NOMO-1 treated with DMSO at 0.1 percent for 48 hours (cell line): ENCODE results near the gene CUX1.
"Not testable (repeated sequence)": the region's sequence is repeated elsewhere in the genome, so short reads cannot be mapped to it uniquely, and the experiment has no call there.

Experiments
- DNase-seq: peaks from one replicate; lab custom pipeline; 2025; ENCODE audit not compliant: unreplicated experiment; lab: John Stamatoyannopoulos, UW

Gene CUX1

GRCh38 chr7:101792682-101793071 lies 24.7 kb upstream of the CUX1 start:
- DNase-seq = not testable (repeated sequence)

DNA sequence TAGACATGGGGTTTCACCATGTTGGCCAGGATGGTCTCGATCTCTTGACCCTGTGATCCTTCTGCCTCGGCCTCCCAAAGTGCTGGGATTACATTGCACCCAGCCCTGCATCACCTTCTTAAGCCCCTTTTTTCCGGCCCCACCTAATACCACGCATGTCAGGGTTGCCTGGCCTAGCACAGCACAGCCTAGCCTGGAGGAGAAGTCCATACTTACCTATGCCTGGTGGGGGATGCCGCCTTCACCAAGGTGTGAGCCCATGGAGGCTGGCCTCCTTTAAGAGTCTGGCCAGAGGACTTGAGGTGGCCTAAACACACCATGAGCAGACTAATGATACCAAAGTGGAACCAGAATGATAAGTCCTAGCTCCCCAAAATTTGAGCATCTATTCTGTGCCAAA lies 22.0 kb upstream of the CUX1 start:
- no peak for DNase-seq

- DNase-seq = not testable (repeated sequence)
These were observed 19.3 kb upstream of the CUX1 start for GRCh38 chr7:101798173-101798572.

DNA sequence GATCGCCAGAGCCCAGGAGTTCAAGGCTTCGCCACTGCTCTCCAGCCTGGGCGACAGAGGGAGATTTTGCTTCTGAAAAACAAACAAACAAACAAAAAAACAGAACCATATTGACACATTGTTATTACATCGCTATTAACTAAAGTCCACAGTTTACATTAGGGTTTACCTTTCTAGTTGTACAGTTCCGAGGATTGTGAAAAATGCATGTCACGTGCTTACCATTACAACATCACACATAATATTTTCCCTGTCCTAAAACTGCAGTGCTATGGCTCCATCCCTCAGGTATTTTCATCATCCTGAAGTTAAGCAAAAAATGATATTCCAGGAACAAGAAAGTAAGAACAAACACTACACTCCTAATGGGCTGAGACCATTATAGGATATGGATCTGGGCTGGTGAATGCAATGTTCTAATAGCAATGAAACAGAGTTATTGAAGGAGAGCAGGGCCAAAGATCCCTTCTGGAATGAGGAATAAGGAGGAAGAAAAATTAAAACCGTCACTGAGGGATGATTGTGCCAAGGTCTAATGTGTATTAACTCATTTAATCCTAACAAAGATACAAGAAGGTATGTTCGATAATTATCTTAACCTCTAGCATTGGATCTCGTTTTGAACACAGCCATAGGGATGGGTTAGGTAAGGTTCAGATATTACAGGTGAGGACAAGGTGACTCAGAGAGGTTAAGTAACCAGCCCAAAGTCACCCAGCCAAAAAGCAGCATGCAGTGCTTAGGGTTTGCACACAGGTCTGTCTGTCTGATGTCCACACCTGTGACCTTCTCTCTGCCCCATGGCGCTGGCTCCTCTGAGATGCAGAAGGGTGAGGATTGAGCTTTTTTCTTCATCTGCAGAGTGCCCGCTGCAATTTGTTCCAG lies 14.0 kb upstream of the CUX1 start:
- DNase-seq = no peak

DNA sequence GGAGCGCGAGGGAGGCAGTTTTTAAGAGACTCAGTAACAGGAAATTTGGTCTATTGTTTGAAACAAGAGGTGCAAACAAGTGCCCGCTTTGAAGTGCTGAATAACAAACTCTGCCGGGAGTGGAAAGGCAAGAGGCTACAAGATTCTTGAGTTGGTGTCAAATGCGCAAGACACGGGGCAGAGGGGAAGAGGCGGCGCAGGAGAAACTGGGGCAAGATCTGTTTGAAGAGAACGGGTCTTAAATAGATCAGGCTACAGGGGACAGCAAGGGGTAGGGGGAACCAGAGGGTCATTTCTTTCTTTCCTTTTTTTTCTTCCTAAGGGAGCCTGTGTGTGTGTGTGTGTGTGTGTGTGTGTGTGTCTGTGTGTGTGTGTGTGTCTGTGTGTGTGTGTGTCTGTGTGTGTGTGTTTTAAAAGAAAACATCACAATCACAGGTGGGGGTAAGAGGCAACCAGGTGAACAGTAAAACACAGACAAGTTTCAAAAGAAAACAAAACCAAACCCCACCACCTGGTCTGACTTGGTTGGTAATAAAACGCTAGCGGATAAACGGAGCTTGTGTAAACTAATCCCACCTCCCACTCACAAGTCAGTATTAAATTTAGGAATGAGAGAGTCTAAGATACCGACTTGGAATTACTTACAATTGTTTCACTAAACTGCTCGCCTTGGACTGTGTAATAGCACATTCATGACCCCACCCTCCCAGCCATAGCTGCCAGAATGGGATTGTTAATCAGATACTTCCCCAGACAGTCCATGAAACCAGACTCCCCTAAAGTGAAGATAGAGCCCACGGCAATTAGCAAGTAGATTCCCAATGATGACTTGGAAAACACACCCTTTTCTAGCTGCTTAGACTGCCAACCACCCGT lies 13.1 kb upstream of the CUX1 start:
- DNase-seq = no peak

GRCh38 chr7:101804967-101805366 lies 12.5 kb upstream of the CUX1 start:
- DNase-seq = no peak

GRCh38 chr7:101812595-101812994 lies 4.8 kb upstream of the CUX1 start:
- DNase-seq = no peak

DNA sequence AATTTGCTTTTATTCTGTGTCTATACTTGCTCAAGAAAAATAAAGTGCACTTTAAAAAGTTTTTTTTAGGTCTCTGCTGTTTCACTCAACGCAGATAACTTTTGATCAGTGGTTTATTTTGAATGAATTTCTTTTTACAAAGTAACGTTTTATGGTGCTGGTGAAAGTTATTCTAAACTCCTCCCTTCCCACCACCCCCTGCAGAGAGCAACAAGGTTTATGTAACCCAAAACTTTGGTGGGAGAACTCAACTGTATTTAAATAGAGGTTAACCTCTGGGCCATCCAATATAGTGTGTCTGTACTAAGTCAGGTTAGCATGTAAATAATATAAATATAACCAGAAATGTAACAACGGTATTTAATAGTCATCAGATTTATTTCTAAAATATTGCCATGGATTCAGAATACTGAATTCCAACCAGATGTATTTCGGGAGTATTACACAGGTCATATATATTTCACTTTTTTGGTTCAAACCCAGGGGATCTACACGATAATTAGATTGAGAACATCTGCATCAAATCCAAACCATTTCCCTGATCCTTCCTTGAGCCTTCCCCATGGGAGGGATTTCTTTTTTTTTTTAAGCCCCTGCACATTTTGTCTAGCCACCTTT lies 3.9 kb upstream of the CUX1 start:
- no peak for DNase-seq

GRCh38 chr7:101814081-101814990 lies 3.1 kb upstream of the CUX1 start:
- peak; percentile 77 for DNase-seq

- DNase-seq = peak; percentile 55
These were observed 2.2 kb upstream of the CUX1 start for GRCh38 chr7:101814991-101815825.

DNA sequence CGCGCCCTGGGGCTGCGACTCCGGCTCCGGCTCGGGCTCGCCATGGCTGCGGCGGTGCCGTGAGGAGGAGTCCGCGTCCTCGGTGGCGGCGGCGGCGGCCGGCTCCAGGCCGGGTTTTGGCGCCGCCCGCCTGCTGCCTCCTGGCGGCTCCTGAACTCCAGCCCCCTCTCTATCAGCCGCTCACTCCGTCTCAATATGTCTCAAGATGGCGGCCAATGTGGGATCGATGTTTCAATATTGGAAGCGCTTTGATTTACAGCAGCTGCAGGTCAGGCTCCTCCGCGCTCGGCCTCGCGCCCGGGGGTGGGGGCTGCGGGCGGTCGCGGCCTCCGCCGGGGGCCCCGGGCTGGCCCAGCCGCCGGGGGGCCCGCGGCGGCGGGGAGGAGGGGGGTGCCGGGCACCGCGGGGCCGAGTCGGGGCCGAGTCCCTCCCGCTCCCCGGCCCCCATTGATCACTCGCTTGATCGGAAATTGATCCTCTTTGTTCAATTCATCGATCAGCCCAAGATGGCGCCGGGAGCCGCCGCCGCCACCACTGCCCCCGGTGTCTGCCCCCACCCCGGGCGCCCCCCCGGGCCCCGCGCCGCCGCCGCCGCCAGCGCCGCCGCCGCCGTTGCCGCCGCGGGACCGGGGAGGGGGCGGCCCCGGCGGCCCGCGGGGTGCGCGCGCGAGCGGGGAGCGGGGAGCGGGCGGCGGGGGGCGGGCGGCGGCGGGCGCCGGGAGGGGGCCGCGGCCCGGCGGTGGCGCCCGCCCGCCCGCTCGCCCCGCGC lies 1.4 kb upstream of the CUX1 start:
- DNase-seq = peak; percentile 91

DNA sequence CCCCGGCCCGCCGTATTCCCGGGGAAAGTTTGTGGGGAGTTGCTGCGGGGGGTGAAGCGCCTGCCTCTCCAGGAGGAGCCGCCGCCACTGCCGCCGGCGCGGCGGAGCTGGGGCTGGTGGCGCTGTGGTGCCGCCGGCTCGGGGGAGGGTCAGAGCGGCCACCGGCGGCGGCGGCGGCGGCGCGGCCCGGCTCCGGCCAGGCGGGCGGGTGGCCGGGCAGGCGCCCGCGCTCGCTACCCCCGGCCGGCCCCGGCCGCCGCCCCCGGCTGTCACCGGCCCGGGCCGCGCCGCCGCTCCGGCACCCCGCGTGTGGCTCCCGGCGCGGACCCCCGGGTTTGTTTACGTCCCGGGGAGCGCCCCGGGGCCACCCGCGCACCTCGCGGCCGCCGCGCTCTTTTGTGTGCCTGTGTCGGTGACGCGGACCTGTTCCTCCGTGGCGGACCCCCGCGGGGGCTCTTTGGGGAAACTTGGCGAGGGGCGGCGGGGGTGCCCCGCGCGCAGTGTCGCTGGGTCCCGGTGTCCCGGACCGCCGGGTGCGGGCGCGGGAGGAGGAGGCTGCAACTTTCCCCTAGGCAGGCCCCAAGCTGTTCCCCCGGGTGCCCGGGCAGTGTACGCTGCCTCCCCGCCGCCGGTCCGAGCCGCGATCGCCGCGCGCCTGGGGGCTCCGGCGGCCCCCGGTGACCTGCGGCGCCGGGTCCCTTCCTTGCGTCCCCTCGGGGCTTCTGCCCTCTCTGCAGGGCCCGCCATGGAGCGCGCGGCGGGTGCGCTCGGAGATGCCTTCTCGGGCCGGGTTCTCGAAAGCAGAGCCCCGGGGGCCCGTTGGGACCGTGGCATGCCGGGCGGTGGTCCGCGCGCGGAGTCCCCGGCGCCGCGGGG lies 593 bp upstream of the CUX1 start:
- DNase-seq = peak; percentile 23

- no peak for DNase-seq
These were observed 1.1 kb downstream of the CUX1 start for GRCh38 chr7:101818287-101819071.

DNA sequence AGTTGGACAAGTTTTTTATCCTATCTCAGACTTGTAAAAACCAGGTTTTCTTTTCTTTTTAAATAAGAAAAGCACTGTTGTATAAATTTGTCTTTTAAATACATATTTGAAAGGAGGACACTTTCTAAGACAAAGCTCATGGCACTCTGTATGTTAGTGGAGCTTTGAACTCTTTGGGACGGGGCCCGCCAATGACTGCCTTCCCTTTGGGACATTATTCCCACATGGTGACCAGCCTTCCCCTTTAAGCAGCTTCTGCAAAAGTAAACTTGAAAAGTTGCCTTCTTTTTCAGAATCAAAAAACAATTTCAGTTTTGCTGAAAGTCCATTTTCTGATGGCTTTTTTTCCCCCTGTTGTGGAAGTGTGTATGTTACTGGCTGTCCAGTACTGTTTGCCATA lies 1.8 kb downstream of the CUX1 start:
- DNase-seq = no peak

GRCh38 chr7:101819913-101820522 lies 2.6 kb downstream of the CUX1 start:
- no peak for DNase-seq

GRCh38 chr7:101820703-101821102 lies 3.3 kb downstream of the CUX1 start:
- no peak for DNase-seq

DNA sequence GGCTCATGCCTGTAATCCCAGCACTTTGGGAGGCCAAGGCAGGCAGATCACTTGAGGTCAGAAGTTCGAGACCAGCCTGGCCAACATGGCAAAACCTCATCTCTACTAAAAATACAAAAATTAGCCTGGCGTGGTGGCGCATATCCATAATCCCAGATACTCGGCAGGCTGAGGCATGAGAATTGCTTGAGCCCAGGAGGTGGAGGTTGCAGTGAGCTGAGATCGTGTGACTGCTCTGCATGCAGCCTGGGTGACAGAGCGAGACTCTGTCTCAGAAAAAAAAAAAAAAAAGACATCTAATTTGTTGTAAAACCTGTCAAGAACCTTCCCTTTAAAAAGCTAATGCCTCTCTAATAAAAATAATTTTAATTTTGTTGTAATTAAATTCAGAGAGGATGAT lies 5.2 kb downstream of the CUX1 start:
- DNase-seq = not testable (repeated sequence)
